Kidney capillary endothelial cell (primary cell): Measurements from ENCODE around the gene LINS1.

Experiments used
- DNase-seq: peaks from one replicate; pipeline ENCODE4 v3.0.0-alpha.2; 2018; ENCODE audit warnings: low spot score

LINS1 gene

DNA sequence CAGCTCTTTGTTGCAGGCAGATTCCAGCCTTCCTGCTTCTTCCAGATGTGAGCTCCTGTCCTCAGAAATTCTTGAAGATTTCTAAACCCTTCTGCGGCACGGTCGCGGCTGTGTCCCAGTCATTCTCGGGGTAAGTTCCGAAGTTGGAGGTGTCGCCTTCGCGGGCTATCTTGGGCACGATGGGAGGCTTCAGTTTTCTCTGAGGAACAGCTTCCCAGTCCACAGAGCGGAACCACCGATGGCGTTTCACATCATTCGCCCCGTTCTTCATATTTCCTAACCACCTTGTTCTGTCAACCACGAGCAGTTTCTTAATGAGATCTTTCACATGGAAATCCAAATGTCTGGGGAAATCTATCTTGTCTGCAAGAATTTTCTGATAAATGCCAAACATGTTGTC, 48.5 kb downstream of the LINS1 start:
- no peak for DNase-seq

GRCh38 chr15:100547961-100548360, 54.0 kb downstream of the LINS1 start:
- no peak for DNase-seq

GRCh38 chr15:100544946-100545345, 57.0 kb downstream of the LINS1 start:
- DNase-seq: no peak

- DNase-seq: no peak
Measured at GRCh38 chr15:100544338-100544841, 57.6 kb downstream of the LINS1 start.

- no peak for DNase-seq
Measured at GRCh38 chr15:100542290-100542689, 59.7 kb downstream of the LINS1 start.

- no peak for DNase-seq
Measured at GRCh38 chr15:100537331-100537730, 64.7 kb downstream of the LINS1 start.

DNA sequence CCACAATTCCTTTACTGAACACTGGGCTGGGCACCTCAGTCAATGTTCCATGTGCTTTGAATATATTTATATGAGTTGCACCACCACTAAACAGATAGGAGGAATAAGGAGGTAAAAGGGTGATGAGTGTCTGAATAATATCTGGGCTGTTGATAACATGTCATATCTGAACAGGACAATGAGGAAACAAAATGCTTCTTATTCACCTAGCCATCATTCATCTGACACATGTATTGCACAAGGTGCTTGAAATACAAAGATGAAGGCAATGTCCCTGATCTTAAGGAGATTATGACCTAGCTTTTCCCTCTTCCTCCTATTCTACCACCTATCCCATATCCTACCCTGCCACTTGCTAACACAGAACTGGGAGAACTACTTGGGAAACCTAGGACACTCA, 65.3 kb downstream of the LINS1 start:
- no peak for DNase-seq

DNA sequence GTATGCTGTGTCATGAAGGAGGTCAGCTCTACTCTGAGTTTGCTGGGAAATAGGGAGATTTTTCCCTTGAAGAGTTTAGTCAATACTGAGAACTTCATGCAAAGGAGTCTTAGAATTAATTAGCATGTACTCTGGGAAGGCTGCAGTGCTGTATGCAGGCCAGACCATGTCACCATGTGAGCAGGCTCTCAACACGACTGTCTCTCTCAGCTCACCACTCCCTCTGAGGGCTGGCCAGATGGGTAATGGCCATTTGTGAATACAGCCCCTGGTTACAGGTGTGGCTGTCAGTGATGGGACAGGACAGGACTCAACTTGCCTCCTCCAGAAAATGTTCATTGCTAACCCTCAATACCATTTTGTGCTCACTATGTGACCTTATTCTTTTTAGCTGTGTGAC, 68.1 kb downstream of the LINS1 start:
- DNase-seq: no peak

- no peak for DNase-seq
Measured at GRCh38 chr15:100531823-100532327, 70.1 kb downstream of the LINS1 start.

DNA sequence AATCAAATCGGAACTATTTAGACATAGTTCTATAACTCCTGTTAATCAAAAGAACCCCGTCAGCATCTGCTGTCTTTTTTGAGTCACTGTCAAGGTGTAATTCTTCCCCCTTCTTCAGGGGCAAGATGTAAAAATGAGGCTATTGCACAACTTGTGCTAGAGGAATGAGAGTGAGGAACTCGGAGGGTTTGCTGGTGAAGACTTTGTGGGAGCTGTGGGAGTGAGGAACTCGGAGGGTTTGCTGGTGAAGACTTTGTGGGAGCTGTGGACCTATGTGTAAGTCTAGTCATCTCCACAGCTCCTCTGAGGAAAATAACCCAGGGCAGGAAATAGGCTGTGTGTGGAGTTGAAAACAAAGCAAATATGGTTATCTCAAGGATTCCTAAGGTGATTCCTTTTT, 70.8 kb downstream of the LINS1 start:
- no peak for DNase-seq

DNA sequence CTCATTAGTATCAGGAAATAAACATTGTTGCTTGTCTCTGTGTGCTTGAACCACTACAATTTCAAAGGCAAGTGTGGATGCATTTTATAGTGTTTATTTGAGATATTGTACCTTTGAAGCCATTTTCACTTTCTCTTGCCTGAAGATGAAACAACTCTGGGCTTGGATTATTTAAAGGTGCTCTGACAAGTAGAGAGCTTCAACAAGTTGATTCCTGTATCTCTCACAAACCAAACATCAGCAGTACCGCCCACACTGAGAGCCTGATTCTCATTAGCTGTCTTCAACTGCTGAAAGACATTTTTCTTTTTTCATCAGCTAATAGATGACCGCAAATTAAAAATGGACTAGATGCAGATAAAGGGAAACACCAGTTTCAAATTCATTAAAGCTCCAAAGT, 72.4 kb downstream of the LINS1 start:
- DNase-seq: no peak

DNA sequence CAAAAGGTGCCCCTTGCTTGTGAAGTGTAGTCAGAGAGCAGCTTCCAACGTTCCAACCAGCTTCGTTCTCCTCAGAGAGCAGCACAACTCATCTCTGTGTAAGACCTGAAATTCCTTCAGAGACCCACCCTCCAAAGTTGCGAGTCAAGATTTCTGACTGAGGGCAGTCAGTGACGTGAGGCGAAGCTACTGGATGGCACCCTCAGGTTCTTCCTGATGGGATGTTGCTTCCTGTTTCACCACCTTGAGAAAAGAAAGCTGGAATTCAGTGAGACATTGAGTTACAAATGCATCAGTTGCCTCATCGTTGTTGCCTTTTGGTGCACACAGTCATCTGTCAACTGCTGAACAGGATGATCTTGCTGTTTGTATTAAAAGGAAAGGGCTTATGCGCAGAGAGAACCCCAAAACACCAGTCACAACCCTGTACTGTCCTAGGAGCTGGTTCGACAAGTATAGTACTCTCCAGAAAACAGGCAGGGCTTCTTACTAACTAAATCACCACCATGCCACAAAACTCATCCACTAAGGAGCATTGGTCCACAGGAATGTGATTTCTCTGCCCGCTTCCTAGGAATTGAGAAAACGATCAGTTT, 73.1 kb downstream of the LINS1 start, which contains the start of gene CERS3:
CERS3 (minus strand) TSS at position 118 of the 596 bp plus-strand sequence. CDS start 27,101 bp downstream, outside the sequence.
- no peak for DNase-seq

DNA sequence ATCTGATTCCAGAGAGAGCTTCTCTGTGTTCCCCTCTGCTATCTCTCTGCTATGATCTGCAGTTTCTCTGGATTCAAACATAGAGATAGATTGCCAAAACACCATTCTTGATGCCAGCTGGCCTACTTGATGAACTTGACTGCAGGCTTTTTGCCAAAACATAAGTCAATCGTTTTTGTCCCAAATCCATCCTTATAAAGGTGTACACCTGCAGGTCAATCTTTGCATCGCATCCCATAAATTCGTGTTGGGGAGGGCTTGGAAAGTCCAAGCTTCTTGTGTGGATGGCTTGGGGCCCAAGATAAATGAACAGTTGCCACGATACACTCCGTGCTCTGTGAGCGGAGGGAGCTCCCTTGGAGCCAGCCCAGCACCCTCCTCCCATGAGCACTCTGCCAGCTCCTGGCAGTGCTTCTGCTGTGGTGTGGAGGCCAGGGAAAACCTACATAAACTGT, 75.9 kb downstream of the LINS1 start:
- DNase-seq: no peak

GRCh38 chr15:100525436-100525835, 76.5 kb downstream of the LINS1 start:
- no peak for DNase-seq

GRCh38 chr15:100524326-100524725, 77.7 kb downstream of the LINS1 start:
- no peak for DNase-seq

GRCh38 chr15:100521907-100522306, 80.1 kb downstream of the LINS1 start:
- no peak for DNase-seq

- DNase-seq: no peak
Measured at GRCh38 chr15:100520132-100520921, 81.7 kb downstream of the LINS1 start.

- DNase-seq: no peak
Measured at GRCh38 chr15:100517846-100518245, 84.1 kb downstream of the LINS1 start.
